Osteocyte (in vitro differentiated cells): ENCODE results near the gene RABGGTA. TPM values are rescaled to one million over a fixed set of nuclear protein-coding genes. Genes with fewer than 3 reads are reported as not detected.

Experiments
- DNase-seq: peaks from one replicate; pipeline ENCODE4 v3.0.0; 2021; ENCODE audit warnings: mixed read lengths; ENCODE audit not compliant: unreplicated experiment; ENCODE audit errors: extremely low spot score
- H3K27ac Mint-ChIP-seq: one replicate; pipeline ENCODE4 v1.8.0; 2021; ENCODE audit warnings: mild to moderate bottlenecking, mixed read lengths; ENCODE audit not compliant: unreplicated experiment
- H3K27me3 Mint-ChIP-seq: one replicate; pipeline ENCODE4 v1.8.0; 2021; ENCODE audit warnings: mixed read lengths; ENCODE audit not compliant: unreplicated experiment
- H3K36me3 Mint-ChIP-seq: one replicate; pipeline ENCODE4 v1.8.0; 2021; ENCODE audit warnings: mixed read lengths; ENCODE audit not compliant: unreplicated experiment
- H3K4me1 Mint-ChIP-seq: one replicate; pipeline ENCODE4 v1.8.0; 2021; ENCODE audit warnings: mixed read lengths; ENCODE audit not compliant: unreplicated experiment
- H3K4me3 Mint-ChIP-seq: one replicate; pipeline ENCODE4 v1.8.0; 2021; ENCODE audit warnings: mild to moderate bottlenecking, moderate library complexity, mixed read lengths; ENCODE audit not compliant: unreplicated experiment
- H3K9me3 Mint-ChIP-seq: one replicate; pipeline ENCODE4 v1.8.0; 2021; ENCODE audit warnings: mixed read lengths; ENCODE audit not compliant: unreplicated experiment
- CTCF ChIP-seq: fragments of 200-600 bp; sonication (generic); IDR thresholded peaks from 2 replicates; pipeline ENCODE4 v1.5.0; 2021; ENCODE audit warnings: antibody characterized with exemption, mild to moderate bottlenecking, moderate library complexity
- total RNA-seq: library from RNA; stranded (reverse); gene quantifications from 2 replicates; pipeline ENCODE4 v1.2.1, GENCODE V29; 2021

Gene RABGGTA
- total RNA-seq, 1 donor from 2014 or later = 30.8 TPM

GRCh38 chr14:24267516-24267915, 3.9 kb downstream of the RABGGTA start:
- Mint-ChIP-seq H3K4me3 (no peak overlapping the region), H3K36me3 (peaks cover 9% of the 10 kb centered on the region), H3K4me1 (peaks cover 12% of the 10 kb centered on the region), H3K27ac (no peak overlapping the region), H3K9me3 (no peaks in the 10 kb centered on the region), H3K27me3 (no peaks in the 10 kb centered on the region)
- no peak for DNase-seq
- no peak for TF ChIP-seq CTCF

GRCh38 chr14:24266344-24267244, 4.8 kb downstream of the RABGGTA start:
- peaks cover 9% of the 10 kb centered on the region for H3K36me3 Mint-ChIP-seq
- TF ChIP-seq CTCF = no peak
- no peaks in the 10 kb centered on the region for H3K9me3 Mint-ChIP-seq
- no peak for DNase-seq
- H3K4me3 Mint-ChIP-seq = no peak overlapping the region
- no peak overlapping the region for H3K27ac Mint-ChIP-seq
- peaks cover 3% of the 10 kb centered on the region for H3K4me1 Mint-ChIP-seq
- no peaks in the 10 kb centered on the region for H3K27me3 Mint-ChIP-seq

GRCh38 chr14:24264298-24264697, 7.1 kb downstream of the RABGGTA start:
- Mint-ChIP-seq H3K9me3 (no peaks in the 10 kb centered on the region), H3K4me3 (no peak overlapping the region), H3K4me1 (peaks cover 3% of the 10 kb centered on the region), H3K27me3 (no peaks in the 10 kb centered on the region), H3K27ac (no peak overlapping the region), H3K36me3 (peaks cover 9% of the 10 kb centered on the region)
- no peak for DNase-seq
- no peak for TF ChIP-seq CTCF

GRCh38 chr14:24263848-24264247, 7.5 kb downstream of the RABGGTA start:
- H3K36me3 Mint-ChIP-seq = peaks cover 9% of the 10 kb centered on the region
- H3K4me3 Mint-ChIP-seq = no peak overlapping the region

More at GRCh38 chr14:24263848-24264247, 7.5 kb downstream of the RABGGTA start:
- no peak overlapping the region for H3K27ac Mint-ChIP-seq
- no peak for DNase-seq
- H3K4me1 Mint-ChIP-seq = peaks cover 8% of the 10 kb centered on the region
- no peaks in the 10 kb centered on the region for H3K27me3 Mint-ChIP-seq
- H3K9me3 Mint-ChIP-seq = no peaks in the 10 kb centered on the region
- no peak for TF ChIP-seq CTCF
